Stimulated activated naive CD4-positive, alpha-beta T cell treated with Interleukin-2 at 50 U/mL for 16 hours (primary cell): ENCODE results near the gene PARD6G.

Experiments
- DNase-seq: peaks from one replicate; lab custom pipeline; 2025; lab: John Stamatoyannopoulos, UW

The PARD6G gene

GRCh38 chr18:80210312-80211083 is 36.8 kb downstream of the PARD6G start:
- DNase-seq = no peak

DNA sequence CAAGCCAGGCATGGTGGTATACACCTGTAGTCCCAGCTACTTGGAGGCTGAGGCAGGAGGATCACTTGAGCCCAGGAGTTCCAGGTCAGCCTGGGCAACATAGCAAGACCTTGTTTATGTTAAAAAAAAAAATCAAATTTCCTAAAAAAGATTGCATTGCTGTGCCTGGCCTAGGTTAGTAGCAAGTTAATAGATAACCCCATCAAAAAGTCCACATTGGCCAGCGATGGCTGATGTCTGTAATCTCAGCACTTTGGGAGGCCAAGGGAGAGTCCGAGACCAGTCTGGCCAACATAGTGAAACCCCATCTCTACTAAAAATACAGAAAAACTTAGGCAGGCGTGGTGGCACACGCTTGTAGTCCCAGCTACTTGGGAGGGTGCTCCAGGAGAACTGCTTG is 38.7 kb downstream of the PARD6G start:
- no peak for DNase-seq

- no peak for DNase-seq
Observed at GRCh38 chr18:80205294-80205693, 42.0 kb downstream of the PARD6G start.

DNA sequence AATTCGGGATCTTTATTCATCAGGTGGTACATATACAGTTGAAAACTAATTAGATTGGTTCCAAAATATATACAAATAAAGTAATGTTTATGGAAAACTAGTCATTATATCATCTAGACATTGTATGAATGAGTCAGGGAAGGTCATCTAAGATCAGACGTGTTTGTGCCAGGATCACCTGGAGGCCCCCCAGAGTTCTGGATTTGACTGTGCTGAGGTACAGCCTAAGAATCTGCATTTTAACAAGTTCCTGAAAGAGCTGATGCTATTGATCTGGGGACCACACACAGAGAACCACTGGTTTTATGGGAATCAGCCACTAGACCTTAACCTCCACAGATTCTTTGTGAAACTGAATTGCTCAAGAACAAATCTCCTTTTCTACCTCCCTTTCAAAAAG is 43.2 kb downstream of the PARD6G start:
- no peak for DNase-seq

GRCh38 chr18:80203249-80203648 is 44.1 kb downstream of the PARD6G start:
- DNase-seq = no peak

- DNase-seq = peak; percentile 21
Observed at GRCh38 chr18:80202264-80202998, 44.9 kb downstream of the PARD6G start.

GRCh38 chr18:80201739-80202138 is 45.6 kb downstream of the PARD6G start:
- no peak for DNase-seq

GRCh38 chr18:80200932-80201672 is 46.2 kb downstream of the PARD6G start:
- DNase-seq = no peak

GRCh38 chr18:80200171-80200931 is 47.0 kb downstream of the PARD6G start:
- DNase-seq = no peak

DNA sequence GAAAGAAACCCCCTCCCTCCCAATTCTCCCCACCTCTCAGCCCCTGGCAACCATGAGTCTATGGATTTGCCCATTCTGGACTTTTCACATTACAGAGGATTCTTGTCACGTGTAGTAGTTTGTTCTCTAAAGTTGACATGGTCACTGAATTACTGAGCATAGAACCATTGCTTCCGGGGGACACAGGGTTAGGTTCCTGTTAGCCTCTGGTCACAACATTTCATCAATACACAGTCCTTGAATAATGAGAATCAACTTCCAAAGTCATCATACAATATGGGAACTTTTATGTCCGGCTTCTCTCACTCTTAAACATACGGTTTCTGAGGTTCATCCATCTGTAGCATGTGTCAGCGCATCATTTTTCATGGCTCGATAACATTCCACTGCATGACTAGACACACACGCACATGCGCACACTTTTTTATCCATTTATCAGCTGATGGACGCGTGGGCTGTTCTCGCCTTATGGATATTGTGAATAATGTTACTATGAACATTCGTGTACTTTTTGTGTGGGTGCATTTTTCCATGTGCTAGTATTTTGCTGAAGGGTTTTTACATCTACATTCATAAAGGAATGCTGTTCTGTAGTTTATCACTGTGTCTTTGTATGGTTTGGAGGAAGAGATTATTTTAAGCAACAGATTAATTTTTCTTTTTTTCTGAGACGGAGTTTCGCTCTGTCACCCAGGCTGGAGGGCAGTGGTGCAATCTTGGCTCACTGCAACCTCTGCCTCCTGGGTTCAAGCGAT is 48.1 kb downstream of the PARD6G start:
- DNase-seq = no peak

DNA sequence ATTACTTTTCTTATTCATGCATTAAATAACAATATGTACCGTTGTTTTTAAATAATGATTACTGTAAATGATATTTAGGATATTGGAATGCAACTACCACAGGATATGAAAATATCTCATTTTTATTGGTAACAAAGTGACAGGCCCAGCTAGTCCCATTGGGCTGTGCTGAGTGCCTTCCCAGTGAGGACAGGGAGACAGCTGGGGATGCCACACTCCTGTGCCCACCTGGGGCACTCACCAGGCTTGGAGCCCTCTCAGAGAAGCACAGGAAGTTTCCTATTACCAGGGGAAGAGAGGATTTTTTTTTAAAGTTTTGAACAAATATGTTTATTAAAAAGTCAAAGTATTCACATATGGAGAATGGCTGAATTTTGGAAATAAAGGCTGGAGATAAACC is 48.9 kb downstream of the PARD6G start:
- no peak for DNase-seq

DNA sequence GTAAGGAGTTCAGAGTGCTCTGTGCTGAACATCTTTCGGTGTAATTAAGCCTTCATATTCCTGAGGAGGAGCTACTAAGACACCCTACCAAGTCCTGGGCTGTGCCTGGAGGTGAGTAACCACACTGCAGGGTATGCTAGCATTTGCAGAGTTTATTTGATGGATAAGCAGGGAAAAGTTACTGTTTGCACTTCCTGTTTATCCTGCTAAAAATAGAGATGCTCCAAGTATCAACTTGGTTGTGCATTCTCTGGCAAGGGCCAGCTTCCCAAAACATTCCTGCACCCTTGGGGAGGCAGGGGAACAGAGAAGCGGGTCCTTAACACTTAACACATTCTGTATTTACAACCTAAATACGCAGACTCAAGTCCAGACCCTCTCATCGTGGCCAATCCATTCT is 49.8 kb downstream of the PARD6G start:
- DNase-seq = no peak

DNA sequence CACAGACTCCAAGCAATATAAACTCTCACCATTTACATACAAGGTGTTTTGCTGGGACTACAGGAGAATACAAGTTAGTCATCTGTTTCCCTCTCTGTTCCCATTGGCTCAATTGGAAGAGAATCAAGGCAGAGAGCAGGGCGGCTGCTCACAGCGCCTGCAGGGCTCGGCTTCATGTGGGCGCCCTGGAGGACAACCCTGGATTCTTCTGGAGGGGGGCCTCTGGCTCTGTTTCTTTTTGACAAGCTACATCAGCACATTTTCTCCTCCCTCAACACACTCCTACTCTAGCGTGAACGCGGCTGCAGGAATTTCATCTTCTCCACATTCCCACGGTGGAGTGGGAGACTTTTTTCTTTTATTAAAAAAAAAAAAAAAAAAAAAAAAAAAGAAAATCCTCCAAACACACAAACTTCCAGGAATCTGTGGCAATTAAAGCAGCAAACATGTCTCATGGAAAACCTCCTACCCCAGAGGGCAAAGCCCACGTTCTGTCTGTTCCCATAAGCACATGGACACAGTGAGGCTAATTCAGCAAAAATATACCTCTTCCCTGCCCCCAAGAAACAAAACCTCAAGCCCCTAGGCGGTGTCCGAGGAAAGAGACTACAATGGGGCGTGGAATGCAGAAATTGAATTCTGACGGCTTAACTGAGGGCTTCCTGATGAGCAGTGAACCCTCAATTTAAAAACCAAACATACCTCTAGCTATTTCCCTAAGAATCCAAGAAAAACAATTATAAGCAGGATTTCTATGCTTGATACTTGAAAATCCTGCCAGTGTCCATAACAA is 50.6 kb downstream of the PARD6G start:
- DNase-seq = no peak

DNA sequence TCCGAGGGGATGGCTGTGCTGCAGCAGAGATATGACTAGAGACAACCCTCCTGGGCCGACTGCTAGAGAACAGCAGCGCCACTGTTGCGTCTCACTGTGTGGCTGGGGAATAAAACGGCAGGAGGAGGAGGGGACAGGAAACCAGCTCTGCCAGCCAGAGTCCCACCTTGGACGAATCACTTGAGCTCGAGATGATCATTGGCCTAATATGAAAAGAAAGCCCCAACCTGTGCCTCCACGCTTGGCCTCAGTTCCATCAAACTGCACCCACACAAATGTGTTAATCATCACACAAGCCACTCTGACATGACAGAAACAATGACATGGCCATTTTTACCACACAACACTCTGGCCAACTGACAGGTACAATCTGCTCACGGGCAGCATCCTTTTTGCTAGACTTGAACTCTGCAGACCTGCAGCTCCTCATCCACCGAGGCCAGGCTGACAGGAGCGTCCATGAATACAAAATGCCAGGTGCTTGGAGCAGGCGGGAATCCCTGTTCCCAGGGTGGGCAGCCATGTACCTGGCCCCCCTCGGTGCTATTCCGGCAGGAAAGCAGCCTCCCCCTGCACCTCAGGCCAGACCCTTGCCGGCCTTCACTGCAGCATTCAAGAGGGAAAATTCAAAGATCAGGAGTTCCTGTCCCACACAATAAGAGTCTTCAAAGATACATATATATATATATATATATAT is 52.3 kb downstream of the PARD6G start:
- DNase-seq = no peak

- no peak for DNase-seq
Observed at GRCh38 chr18:80193701-80194100, 53.6 kb downstream of the PARD6G start.

GRCh38 chr18:80192653-80193385 is 54.5 kb downstream of the PARD6G start:
- DNase-seq = no peak

DNA sequence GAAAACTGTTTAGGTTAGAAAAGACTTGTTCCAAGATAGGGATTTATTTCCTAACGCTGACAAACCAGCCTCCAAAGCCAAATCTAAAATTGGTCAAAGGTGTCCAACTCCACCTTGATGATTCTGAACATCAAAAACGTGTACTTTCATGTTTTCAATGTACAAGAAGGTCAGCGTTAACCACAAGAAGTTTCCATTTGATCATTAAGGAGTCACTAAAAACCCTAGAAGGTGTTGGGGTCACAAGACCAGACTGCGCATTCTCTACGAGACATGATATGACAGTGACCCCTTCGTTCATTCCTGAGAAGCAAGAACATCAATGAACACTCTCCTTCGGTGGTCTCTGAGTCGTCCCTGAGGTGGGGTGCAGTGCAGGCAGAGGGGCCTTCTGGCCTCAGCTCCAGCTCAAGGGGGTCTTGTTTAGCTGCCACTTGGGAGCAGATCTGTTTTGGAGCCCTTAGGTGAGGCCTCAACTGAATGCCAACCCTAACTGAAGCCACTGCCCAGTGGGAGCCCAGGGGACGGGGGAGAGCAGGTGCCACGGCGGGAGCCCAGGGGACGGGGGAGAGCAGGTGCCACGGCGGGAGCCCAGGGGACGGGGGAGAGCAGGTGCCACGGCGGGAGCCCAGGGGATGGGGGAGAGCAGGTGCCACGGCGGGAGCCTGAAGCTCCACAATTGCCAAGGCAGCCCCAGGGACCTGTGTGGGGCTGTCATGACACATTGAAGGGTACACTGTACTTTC is 55.2 kb downstream of the PARD6G start:
- no peak for DNase-seq

DNA sequence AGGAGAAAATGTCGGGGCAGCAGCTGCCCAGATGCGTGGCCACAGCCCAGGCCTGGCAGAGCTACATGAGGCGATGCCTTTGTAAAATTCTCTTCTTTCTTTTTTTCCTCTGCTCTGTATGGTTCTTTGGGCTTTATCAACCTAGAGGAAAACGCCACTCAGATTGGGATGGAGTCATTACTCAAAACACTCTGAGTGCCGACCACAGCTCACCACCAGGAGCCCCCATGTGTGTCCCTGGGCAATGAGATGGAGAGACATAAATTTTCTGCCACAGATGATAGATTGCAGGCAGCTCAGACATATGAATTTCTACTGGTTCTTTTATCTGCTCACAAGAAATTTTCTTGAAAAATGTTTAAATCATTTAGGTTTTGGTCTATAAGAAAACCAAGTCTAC is 56.0 kb downstream of the PARD6G start:
- DNase-seq = no peak

DNA sequence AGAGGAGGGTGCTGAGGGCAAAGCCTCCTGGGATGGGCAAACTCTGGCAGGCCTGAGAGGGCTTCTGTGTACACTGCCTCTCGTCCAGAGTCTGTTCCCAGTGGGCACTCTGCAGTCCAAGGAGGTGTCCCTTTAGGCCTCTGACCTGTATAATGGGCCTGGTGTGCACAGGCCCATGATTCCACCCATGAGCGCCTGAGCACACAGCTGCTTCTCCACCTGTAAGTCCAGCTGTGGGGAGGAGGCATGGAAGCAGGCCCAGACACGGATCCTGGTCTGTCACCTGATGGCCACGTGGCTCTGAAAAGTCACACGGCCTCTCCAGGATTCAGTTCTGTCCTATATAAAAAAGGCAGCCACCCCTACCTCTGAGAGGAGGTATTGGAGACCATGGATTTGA is 57.0 kb downstream of the PARD6G start:
- DNase-seq = no peak
